Neural cell (in vitro differentiated cells): ENCODE data around the gene FRMPD4.

Source experiments
- CTCF ChIP-seq: fragments of 450-650 bp; IDR thresholded peaks from 2 replicates; pipeline ENCODE4 v1.5.1; 2014; ENCODE audit warnings: antibody characterized with exemption, mild to moderate bottlenecking, moderate library complexity; ENCODE audit not compliant: poor library complexity, severe bottlenecking
- EZH2 ChIP-seq: fragments of 200-600, 300-800 bp; shearing (Covaris generic), sonication (generic); IDR thresholded peaks from 2 replicates; pipeline ENCODE4 v1.6.1; 2014; ENCODE audit warnings: antibody characterized with exemption, low read length, borderline replicate concordance, mild to moderate bottlenecking; ENCODE audit not compliant: insufficient read depth, poor library complexity, severe bottlenecking
- POLR2AphosphoS5 ChIP-seq: IDR thresholded peaks from 2 replicates; pipeline ENCODE4 v1.6.1; 2012
- RAD21 ChIP-seq: fragments of 450-650 bp; conservative IDR thresholded peaks from 2 replicates; pipeline ENCODE4 v1.6.1; 2014; ENCODE audit warnings: antibody characterized with exemption, mild to moderate bottlenecking, moderate library complexity
- REST ChIP-seq: IDR thresholded peaks from 2 replicates; pipeline ENCODE4 v1.6.1; 2012; ENCODE audit warnings: borderline replicate concordance
- SMC3 ChIP-seq: fragments of 450-650 bp; conservative IDR thresholded peaks from 2 replicates; pipeline ENCODE4 v1.6.1; 2014; ENCODE audit warnings: antibody characterized with exemption, mild to moderate bottlenecking, moderate library complexity; ENCODE audit not compliant: poor library complexity
- TAF1 ChIP-seq: IDR thresholded peaks from 2 replicates; pipeline ENCODE4 v1.6.1; 2012; ENCODE audit warnings: low read depth

GRCh38 chrX:12225107-12225506 is 86.8 kb downstream of the FRMPD4 start:
- TF ChIP-seq CTCF, result no peak
- no peak for TF ChIP-seq EZH2
- TF ChIP-seq TAF1, result no peak
- TF ChIP-seq SMC3, result no peak
- no peak for TF ChIP-seq POLR2AphosphoS5
- no peak for TF ChIP-seq RAD21
- no peak for TF ChIP-seq REST
